IMR-90 (cell line): ENCODE data around the gene SPATA2L.
"Not testable (repeated sequence)": the region's sequence is repeated elsewhere in the genome, so short reads cannot be mapped to it uniquely, and the experiment has no call there.

Source experiments
- CHD1 ChIP-seq: IDR thresholded peaks from 2 replicates; pipeline ENCODE4 v1.6.1; 2012; ENCODE audit warnings: low read depth, low read length, improper control_type of control experiment
- CTCF ChIP-seq: conservative IDR thresholded peaks from 2 replicates; pipeline ENCODE4 v1.5.1; 2012; ENCODE audit warnings: mild to moderate bottlenecking, low read depth, low read length, improper control_type of control experiment
- ELK1 ChIP-seq: fragments of 150-350 bp; IDR thresholded peaks from 2 replicates; pipeline ENCODE4 v1.6.1; 2016; ENCODE audit warnings: low read depth, mild to moderate bottlenecking, low read length, moderate library complexity, borderline replicate concordance
- MXI1 ChIP-seq: IDR thresholded peaks from 2 replicates; pipeline ENCODE4 v1.6.1; 2012; ENCODE audit warnings: low read depth, mild to moderate bottlenecking, low read length, moderate library complexity, borderline replicate concordance
- POLR2A ChIP-seq: IDR thresholded peaks from 2 replicates; pipeline ENCODE4 v1.6.1; 2012; ENCODE audit warnings: mild to moderate bottlenecking, low read depth, low read length
- RAD21 ChIP-seq: IDR thresholded peaks from 2 replicates; pipeline ENCODE4 v1.6.1; 2012; ENCODE audit warnings: low read length, improper control_type of control experiment
- RCOR1 ChIP-seq: IDR thresholded peaks from 2 replicates; pipeline ENCODE4 v1.6.1; 2012; ENCODE audit warnings: mild to moderate bottlenecking, low read length, improper control_type of control experiment; ENCODE audit not compliant: insufficient replicate concordance
- RFX5 ChIP-seq: IDR thresholded peaks from 2 replicates; pipeline ENCODE4 v1.8.0; 2012; ENCODE audit warnings: low read depth, mild to moderate bottlenecking, low read length, moderate library complexity
- USF2 ChIP-seq: fragments of 150-350 bp; IDR thresholded peaks from 2 replicates; pipeline ENCODE4 v1.6.1; 2017; ENCODE audit warnings: mild to moderate bottlenecking, antibody characterized with exemption, low read length, low read depth

GRCh38 chr16:89667000-89667399 is 34.5 kb downstream of the SPATA2L start:
- TF ChIP-seq CTCF (peak; percentile 47), RAD21 (peak; percentile 53)
- TF ChIP-seq RFX5, POLR2A, MXI1, RCOR1, ELK1, CHD1, USF2: not testable (repeated sequence)
